Measurements from ENCODE around the gene NRXN3. TPM values are rescaled to one million over a fixed set of nuclear protein-coding genes. Genes with fewer than 3 reads are reported as not detected.

NRXN3 gene
- total and polyA plus RNA-seq, 2 of the 13 experiments (the other 11 are each of a cell fraction or from before 2014, with no cell fraction given) = 0.03 TPM; not detected in 1

- Histone ChIP-seq H3K27me3 (ENCODE audit: control insufficient read depth in 1 of 2, insufficient read depth in 2 of 2, low read length in 2 of 2) (no peaks in the 10 kb centered on the region), H3K79me2 (ENCODE audit: insufficient read depth, low read length) (no peaks in the 10 kb centered on the region), H2AFZ (ENCODE audit: low read length) (no peak overlapping the region), H4K20me1 (ENCODE audit: insufficient read depth, low read length) (no peaks in the 10 kb centered on the region), H3K36me3 (replicated peaks in 1 of 2; ENCODE audit: control insufficient read depth in 1 of 2, insufficient read depth in 2 of 2, low read length in 2 of 2) (no peaks in the 10 kb centered on the region), H3K4me1 (ENCODE audit: insufficient read depth, low read length) (no peaks in the 10 kb centered on the region), H3K27ac (ENCODE audit: extremely low read length, insufficient read depth, low read length) (no peak overlapping the region), H3K4me2 (ENCODE audit: low read depth, low read length) (no peak overlapping the region), H3K9me3 (ENCODE audit: low read length) (peaks cover 8% of the 10 kb centered on the region; the same call in 1 of the 2 replicates), H3K9ac (ENCODE audit: insufficient read depth, low read depth, low read length) (no peak overlapping the region), H3K4me3 (replicated peaks in 1 of 3; ENCODE audit: insufficient read depth in 1 of 3, low read depth in 2 of 3, low read length in 3 of 3) (no peak overlapping the region)
- no TSS peak for BruUV-seq (replicated peaks)
- DNase-seq (ENCODE audit: low spot score) = no peak
- ChIA-PET POLR2A (no interaction called here), CTCF (ENCODE audit: low intra/inter-chr PET ratio, low total read pairs) (no interaction called here)
- in situ Hi-C loops (cut with HindIII; ENCODE audit: extremely low pct_ligation_motif_present, low pct_unique_long_range_greater_than_20kb) (no loop called here), intact Hi-C loops (cut with micrococcal nuclease; ENCODE audit: unreplicated experiment) (no loop called here)
- no peak for FAIRE-seq
- no peak for ATAC-seq
- WGBS (ENCODE audit: low lambda C conversion rate) = 5% methylated on average over 2 of the region's 2 CpGs
- TF ChIP-seq DR1 (CRISPR knock-in tag; IDR thresholded peaks at IDR 0.05) (no peak), ZNF749 (CRISPR knock-in tag; IDR thresholded peaks at IDR 0.05; ENCODE audit: borderline replicate concordance) (no peak), PATZ1 (CRISPR knock-in tag; IDR thresholded peaks at IDR 0.05) (no peak), CBX2 (IDR thresholded peaks at IDR 0.05; ENCODE audit: low read depth, low read length) (no peak), CBX2 (CRISPR knock-in tag; IDR thresholded peaks at IDR 0.05; ENCODE audit: low read depth) (no peak), TRAFD1 (CRISPR knock-in tag; IDR thresholded peaks at IDR 0.05; ENCODE audit: borderline replicate concordance) (no peak), ZNF362 (CRISPR knock-in tag; IDR thresholded peaks at IDR 0.05; ENCODE audit: borderline replicate concordance) (no peak), SNRNP70 (IDR thresholded peaks at IDR 0.05; ENCODE audit: low read depth, low read length) (no peak), GATAD2A (CRISPR knock-in tag; IDR thresholded peaks at IDR 0.05) (no peak), AFF4 (CRISPR knock-in tag; IDR thresholded peaks at IDR 0.05) (no peak), SP2 (CRISPR knock-in tag; IDR thresholded peaks at IDR 0.05) (no peak), ZFP41 (CRISPR knock-in tag; IDR thresholded peaks at IDR 0.05; ENCODE audit: borderline replicate concordance) (no peak), ELF1 (CRISPR knock-in tag; IDR thresholded peaks at IDR 0.05) (no peak), HIC2 (CRISPR knock-in tag; IDR thresholded peaks at IDR 0.05; ENCODE audit: low read depth) (no peak), PCBP2 (optimal IDR thresholded peaks at IDR 0.05; ENCODE audit: low read depth, low read length, poor library complexity, severe bottlenecking) (no peak)
Observed at GRCh38 chr14:79018836-79019235, 848.7 kb downstream of the NRXN3 start.

All from HepG2 (cell line).